NCI-H2196 treated with DMSO at 0.1 percent for 48 hours (cell line): ENCODE results near the gene HOXA6.

Experiments
- DNase-seq: peaks from one replicate; lab custom pipeline; 2025; ENCODE audit not compliant: unreplicated experiment; lab: John Stamatoyannopoulos, UW

The HOXA6 gene

DNA sequence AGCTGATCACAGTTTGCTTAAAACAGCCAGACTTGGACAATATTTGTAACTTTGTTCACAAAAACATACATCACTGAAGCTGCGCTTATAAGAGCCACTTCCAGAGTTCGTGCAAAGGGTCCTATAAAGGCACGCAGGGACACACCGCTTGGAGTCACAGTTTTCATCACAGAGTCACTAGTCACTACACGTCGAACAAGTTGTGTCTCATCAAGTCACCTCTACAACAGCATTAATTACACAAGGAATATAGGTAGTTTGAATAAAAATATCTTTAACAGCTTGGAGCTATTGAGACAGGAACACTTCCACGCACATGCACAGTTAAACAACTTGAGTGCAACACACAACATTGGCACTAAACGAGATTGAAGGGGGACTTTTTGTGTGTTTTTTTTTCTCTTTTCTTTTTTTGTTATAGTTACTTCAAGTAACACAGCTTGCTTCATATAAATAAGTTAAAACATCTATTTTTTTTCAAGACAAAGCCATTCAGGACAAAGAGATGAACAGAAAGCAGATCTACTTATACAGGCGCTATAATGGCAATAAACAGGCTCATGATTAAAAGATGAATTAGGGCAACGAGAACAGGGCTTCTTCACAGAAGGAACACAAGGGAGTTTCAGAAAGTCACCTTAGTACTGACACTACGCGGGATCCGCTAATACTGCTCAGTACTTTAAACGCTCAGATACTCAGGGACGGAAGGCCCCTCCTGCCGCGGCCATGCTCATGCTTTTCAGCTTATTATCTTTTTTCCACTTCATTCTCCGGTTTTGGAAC is 6.2 kb downstream of the HOXA6 start:
- DNase-seq = no peak

DNA sequence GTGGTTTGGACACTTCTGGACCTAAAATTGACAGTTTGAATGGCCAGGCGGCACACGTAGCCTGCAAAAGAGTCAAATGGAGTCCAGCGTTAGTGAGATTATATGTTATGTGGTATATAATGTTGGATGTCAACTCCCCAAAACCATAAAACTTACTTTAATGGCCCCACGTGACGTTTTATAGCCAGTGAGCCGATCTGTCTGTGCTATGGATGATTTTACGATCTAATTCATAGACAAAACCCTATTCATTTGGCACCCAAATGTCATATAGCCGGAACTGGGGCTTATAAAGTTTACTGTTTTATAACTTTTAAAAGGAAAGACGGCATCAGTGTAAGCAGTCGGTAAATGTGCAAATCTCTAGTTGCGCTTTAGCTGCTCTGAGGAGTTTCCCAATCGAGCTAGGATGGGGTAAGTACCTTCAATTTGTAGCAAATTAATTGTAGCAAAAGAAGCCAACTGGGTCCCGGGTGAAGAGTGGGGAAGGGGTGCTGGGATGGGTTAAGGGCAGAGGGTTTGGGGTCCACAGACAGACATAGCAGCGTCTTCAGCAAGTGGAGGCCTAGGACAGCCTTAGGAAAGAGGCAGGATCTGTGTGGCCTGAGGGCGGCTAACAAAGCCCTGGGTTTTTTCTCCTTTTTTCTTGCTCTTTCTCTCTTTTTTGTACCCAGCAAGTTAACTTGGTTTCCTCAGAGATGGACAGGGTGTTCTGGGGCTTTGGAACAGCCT is 7.3 kb downstream of the HOXA6 start:
- no peak for DNase-seq

DNA sequence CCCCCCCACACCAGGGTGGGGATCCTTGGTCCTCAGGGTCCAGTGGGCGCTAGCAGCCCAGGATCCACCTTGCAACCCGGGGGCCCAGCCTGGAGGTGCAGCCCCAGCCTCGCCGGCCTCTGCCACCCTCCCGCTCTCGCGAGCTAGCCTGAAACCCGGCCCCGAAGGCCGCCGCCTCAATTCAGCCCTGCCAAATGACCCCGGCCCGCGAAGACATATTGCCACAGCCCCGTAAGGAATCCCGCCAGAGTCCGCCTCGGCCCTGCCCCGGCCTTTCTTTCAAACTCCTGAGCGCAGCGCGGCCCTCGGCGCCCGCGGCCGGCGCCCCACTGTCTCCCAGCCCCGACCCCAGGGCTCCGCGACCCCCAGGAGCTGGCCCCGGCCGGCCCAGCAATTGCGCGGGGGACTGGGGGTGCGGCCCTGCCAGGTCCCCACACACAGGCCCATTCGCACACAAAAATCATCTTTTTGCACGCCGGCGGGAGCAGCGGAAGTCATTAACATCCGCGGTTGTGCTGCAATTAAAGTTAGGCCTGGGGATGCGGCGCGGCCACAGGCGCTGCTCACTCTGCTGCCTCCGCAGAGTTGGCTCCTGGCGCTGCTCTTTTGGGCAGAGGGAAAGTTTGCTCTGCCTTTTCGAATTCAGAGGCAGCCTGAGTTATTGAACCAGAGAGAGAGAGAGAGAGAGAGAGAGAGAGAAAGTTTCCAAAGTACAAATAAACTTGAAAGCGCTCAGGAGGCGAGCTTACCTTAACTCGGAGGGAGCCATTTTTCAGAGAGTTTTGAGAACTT is 8.0 kb downstream of the HOXA6 start:
- DNase-seq = no peak

DNA sequence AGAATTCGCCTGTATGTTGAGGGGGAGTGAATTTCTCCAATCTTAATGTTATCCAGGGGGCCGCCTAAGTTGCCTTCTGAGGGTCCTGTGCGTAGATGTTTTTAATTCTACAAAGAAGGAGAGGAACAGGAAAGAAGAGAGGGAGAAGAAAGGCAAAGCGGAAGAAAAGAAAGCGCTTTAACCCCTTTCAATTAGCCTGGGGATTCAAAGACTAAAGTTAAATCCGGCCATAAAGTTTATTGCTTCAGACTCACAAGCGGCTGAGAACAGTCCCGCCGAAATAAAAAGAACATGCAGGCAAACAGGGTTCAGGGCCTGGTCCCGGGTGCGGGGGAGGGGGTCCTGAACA is 8.6 kb downstream of the HOXA6 start:
- DNase-seq = no peak

DNA sequence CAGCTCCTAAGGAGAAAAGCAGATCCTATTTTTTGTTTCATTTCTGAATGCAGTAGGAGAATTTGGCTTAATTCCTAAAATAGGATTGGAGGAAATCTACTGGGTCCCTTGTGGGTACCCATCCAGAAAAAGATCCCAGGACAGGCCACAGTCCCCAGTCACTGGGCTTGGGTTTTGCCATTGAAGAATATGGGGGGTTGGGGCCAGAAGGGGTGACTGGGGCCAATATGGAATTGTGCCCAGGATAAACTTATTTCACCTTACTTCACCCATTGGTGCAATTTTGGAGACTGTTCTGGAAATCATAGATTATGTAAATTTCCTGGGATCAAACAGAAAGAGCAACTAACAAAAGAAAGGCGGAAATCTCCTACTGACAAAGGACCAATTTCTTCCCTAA is 9.1 kb downstream of the HOXA6 start:
- no peak for DNase-seq

DNA sequence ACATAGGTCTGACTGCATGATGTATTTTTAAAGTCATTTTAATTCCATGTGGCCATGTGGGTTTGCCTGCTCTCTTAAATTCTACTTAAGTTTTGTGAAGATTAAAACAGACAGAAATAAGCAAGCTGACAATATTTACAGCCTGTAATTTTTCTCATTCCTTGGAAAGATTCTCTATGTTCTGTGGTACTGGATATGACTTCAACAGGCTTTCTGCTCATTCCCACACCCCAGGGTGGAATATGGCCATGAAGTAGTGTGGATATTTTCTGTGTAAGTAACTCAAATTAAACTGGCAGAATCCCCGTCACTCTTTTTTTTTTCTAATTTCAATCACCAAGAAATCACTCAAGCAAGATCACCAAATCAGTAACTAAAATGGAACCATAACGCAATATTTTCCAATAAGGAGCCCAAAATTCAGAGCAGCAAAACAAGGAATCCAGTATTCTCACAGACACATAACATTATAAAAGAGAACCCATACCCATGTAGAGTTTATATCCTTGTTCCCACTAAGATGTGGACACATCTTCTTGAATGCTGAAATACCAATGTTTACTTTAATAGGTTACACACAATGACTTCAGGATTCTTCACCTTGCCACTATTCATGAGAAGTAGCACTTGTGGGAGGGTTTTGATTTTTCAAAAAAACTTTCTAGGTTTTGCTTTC is 9.8 kb downstream of the HOXA6 start:
- no peak for DNase-seq

DNA sequence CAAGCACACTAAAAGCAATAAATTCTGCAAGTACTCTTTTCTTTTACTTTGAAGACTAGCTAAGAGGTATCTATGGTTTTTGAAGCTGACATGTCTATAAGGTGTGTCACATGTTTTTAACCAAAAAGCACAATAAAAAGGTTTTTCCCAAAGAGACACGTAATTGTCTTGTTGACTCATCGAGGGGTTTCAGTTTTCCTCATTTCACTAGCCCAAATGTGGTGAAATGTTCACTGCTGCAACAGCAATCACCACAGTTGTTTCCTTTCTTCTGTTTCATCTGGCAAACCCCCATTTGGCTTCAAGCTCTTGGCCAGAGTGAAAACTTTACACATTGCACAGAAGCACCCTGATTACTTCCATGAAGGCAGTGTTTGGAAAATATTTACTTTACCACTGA is 13.2 kb downstream of the HOXA6 start:
- DNase-seq = no peak

DNA sequence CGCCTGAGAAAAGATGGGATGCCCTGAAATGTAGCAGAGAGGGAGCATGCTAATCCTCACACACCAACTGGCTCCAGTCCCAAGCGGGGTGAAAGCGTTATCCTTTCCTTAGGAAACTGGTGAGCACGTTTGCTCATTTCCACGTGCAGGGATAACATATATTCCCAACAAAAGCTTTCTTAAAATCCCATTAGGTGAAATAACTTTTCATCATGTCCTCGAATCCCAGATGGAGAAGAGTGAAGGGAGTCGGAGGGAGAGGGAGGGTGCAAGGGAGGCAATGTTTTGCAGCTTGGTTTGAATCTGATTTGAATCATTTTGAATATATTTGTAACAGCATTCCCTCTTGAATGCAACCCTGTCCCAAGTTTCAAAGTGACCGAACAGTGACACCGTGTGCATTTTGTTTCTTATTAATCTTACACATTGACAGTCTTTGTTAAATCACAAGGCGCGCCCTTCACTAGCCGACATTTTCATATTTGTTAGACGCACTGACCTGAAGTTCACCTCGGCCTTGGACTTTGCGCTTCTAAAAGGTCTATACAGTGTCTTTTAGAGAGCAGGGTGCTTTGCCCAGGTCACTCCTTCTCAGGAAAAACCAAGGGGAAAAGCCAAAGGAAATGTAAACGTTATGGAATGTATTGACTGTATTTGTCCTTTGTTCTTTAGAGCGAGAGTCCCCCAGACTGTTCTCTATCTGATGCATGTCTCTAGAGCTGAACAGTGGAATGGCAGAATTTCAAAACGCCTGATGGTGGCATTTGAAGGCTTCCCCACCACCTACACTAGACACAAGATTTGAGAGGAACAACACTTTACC is 14.0 kb downstream of the HOXA6 start:
- DNase-seq = no peak

DNA sequence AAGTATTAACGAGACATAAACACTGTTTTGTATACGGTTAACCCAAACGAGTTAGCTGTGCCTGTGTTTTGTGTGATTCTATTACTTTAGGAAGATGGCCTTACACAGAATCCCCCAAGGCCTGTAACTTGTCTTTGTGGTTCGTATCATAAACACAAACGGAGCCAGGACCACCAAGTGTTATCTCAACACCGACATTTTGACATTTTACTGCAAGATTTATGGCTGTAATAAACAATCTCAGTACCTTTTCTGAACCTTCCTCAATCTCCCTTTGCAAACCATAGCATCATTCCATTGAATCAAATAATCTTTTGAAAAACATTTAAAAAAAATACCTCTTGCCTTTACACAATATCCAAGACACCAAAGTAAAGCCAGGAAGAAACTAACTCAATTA is 14.6 kb downstream of the HOXA6 start:
- no peak for DNase-seq

DNA sequence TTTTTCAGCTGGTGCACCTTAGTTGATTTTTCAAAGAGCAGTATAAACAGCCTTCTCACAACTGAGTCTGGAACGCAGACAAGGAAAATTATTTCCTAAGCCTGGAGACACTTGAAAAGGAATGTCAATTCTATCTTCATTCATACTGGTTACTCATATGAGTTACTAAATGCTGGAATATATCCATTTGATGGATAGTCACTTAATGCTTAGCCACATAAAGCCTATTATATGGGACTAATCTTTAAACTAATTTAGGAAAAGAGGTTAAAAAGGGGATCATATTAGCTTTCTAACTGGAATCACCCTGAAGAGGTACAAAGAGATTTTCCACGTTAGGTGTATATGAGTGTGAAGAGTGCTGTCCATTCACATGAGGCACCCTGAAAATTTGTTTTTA is 15.4 kb downstream of the HOXA6 start:
- DNase-seq = no peak

DNA sequence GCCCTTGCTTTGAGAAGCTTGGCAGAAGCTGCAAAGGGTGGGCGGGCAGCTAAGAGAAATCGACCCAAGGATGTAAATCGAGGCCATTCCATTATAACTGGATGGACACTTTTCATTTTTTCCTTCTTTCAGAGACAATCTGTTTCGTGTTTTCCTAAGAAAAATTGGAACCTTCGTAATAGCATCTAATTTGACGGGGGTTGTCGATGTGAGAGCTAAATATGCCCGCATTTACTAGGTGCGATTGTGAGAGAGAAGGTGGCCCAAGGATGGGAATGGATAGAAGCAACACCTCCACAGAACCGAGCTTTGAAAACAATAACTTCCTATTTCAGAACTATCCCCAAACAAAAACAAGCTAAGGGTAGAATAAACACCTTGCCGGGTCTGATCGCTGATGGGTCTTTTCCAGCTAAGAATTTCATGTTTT is 16.2 kb downstream of the HOXA6 start:
- no peak for DNase-seq

DNA sequence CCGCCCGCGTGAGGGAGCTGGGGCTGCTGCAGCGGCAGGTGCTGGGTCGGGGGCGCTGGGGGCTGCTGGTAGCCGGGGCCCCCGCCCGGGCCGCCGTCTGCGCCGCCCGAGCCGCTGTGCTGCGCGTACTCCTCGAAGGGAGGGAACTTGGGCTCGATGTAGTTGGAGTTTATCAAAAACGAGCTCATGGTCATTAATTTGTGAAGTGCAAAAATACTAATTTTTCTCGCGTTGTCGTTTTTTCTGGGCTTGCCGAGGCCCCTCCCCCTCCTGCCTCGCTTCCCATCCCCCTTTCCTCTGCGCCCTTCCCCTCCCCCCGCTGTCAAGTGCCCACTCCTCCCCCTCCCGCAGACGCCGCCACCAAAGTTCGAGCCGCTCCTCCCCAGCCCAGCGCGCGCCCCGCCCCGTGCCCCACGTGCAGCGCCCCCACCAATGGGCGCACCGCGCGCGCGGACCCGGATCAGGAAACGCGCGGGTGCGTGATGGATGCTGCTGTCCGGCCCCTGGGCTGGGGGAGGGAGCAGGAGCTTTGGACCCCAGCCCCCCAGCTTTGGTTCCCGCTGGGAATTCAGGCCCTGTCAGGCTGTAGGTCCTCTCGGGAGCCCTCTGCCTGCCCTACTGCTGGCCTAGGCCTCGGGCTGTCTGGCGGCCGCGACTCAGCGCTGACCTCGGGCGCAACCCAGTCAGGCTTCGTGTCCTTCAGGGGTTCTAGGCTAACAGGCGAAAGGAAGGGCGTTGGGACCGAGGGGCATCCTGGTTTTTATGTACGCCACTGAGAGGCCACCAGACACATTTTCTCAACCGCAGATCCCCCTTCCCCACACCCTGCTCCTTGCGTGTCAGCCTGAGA is 16.8 kb downstream of the HOXA6 start, which contains the start of gene HOXA4:
Gene HOXA4 (minus strand): TSS at position 218 of the 850 bp plus-strand sequence. CDS start 24 bp downstream, at position 194.
- peak; percentile 55 for DNase-seq

DNA sequence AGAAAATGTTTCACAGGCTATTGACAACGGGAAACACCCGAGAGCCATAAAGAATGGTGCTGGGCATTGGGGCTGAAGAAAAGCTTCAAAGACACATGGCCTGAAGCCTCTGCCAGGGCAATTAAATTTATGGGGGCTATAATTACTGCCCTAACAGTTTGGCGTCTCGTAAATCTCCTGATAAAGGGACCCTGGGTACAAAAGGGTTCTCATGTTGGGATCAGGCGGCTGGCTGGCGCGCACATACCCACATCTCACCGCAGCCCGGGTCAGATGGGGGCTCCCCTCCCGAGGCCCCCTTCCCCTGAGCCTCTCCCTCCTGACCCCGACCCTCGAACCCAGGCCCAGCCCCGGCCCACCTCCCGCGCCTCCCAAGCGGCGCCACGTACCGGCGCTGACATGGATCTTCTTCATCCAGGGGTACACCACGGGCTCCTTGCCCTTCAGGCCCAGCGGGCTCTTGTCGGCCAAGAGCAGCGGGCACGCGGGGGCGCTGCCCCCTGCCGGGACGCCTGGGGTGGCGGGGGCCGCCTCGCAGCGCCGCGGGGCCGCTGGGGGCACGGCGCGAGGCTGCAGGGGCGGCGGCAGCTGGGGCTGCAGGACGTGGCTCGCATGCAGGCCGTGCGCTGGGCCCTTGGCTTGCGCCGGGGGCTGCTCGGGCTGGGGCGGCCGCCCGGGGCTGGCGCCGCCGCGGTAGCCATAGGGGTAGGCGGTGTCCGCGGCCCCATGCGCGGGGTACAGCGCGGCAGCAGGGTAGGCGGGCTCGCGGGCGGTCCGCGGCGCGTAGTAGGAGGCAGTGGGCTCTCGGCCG is 17.6 kb downstream of the HOXA6 start:
- no peak for DNase-seq

DNA sequence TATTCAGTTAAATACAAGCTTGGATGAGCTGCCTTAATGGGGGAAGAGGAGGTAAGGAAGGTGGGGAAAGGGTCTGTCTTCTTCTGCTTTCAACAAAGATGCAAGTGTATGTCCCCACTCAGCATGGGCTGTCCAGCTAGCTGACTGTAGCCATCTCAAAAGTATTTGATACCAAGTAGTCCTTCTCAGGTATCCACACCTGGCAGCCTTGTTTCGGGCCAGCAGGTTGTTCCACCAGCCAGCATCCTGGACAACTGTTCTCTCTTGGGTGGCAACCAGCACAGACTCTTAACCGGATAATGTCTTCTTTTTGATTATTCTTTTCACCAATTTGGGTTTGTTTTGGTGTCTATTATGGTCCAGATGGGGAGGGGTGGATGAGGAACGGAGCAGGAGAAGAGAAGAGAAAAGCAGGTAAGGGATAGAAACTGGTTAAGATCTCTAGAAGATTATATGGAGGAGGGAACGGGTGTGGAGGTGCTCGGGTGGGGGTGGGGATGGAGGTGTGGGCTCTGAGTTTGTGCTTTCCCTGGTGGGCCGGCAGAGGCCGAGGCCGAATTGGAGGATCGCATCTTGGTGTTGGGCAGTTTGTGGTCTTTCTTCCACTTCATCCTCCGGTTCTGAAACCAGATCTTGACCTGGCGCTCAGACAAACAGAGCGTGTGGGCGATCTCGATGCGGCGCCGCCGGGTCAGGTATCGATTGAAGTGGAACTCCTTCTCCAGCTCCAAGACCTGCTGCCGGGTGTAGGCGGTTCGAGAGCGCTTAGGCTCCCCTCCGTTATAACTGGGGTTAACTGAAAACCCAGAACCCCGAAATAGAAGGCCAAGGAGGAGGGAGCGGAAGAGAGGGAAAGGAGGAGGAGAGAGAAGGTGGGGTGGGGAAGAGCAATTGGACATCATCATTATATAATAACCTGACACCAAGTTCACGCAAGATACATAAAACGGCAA is 18.5 kb downstream of the HOXA6 start:
- no peak for DNase-seq

DNA sequence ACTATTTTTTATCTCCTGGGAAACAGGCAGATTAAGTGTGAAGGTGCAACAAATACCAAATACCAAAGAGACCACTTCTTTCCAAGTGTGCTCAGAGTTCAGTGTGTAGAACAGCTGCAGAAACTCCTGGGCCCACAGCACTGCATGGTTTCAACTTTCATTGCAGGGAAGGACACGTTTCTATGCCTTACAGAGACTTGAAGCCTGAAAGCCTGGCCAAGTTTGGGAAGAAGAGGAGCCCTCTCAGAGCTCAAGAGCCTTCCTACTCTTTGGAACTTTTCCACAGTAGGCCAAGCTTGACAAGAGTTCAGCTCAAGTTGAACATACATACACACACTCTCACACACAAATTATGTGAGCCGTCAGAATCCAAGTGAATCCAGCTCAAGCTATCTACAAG is 19.5 kb downstream of the HOXA6 start:
- no peak for DNase-seq

DNA sequence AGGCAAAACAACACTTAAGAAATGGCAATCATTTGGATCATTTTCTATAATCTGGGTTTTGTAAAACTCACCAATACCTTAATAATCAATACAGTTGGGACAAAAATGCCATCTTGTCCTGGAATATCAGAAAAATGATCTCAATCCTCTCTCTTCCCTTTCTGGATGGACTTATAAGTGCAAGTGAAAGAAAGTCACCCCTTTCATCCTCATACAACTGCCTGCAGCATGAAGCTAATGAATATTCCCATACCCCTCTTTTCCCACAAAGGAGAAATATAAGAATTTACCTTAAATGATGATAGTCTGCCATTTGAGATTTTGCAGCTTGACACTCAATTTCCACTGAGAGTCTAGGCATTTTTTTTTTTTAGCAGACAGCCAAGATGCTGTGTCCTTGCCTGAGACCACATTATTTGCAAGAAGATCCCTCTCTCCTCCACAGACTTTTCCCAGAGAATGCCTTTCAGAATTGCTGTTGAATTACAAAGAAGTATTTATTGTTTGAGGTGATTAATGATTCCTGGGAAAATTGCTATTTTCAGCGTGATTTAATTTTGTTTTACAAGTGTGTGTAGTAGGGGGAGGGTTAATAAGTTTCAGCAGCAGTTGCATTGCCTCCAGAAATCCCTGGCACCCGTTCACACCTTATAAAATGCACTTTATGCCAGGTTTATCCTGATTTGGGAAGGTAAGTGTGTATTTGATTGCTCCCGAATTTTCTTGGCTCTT is 20.8 kb downstream of the HOXA6 start:
- no peak for DNase-seq

DNA sequence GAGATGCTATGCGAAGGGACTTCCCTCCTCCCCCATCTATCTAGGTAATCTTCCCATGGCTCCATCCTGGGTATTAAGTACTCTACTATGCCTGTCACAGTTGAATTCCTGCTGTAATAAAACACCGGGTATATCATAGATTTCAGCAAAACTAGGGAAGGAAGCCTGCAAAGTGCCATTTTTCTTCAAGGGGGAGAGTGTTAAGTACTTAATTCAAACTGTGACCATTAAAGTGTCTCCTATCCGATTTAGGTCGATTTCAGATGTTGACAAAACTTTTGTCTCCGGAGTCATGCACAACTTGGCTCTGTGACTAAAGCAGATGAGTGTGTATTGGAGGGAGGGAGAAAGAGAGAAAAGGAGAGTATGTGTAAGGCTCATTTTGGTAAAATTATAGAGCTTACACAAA is 21.6 kb downstream of the HOXA6 start:
- DNase-seq = no peak
